ENCODE results near the gene BANF1.

The BANF1 gene

GRCh38 chr11:65988791-65989592, 13.3 kb upstream of the BANF1 start:
- H2AFZ ChIP-seq (ENCODE audit: low read depth, low read length): peak overlapping the region; percentile 55; the same call in 1 of the 2 replicates

GRCh38 chr11:65992056-65992455, 10.2 kb upstream of the BANF1 start:
- H3K4me3 ChIP-seq (ENCODE audit: low read depth in 1 of 2, low read length in 2 of 2): no peak overlapping the region
- no peak overlapping the region for H2AFZ ChIP-seq (ENCODE audit: low read depth, low read length)
- H3K36me3 ChIP-seq (ENCODE audit: insufficient read depth, low read length): peaks cover 7% of the 10 kb centered on the region
- no peaks in the 10 kb centered on the region for H3K79me2 ChIP-seq (ENCODE audit: insufficient read depth, low read length)
- H3K9ac ChIP-seq (ENCODE audit: low read depth, low read length): no peak overlapping the region
- DNase-seq (no peak), ATAC-seq (ENCODE audit: insufficient read depth, low read depth) (no peak)
- H3K4me2 ChIP-seq (ENCODE audit: insufficient read depth, low read length): no peak overlapping the region
- no peak for TF ChIP-seq EZH2 (IDR thresholded peaks at IDR 0.05; ENCODE audit: borderline replicate concordance, low read depth, low read length, severe bottlenecking)
- TF ChIP-seq CTCF (IDR thresholded peaks at IDR 0.05; ENCODE audit: borderline replicate concordance, extremely low read depth, low read length, poor library complexity, severe bottlenecking): no peak
- H3K9me3 ChIP-seq (ENCODE audit: insufficient read depth, low read length, severe bottlenecking): no peaks in the 10 kb centered on the region
- no peaks in the 10 kb centered on the region for H4K20me1 ChIP-seq (ENCODE audit: insufficient read depth, low read length)
- H3K27me3 ChIP-seq (ENCODE audit: insufficient read depth, low read length, poor library complexity): no peaks in the 10 kb centered on the region
- H3K4me1 ChIP-seq (ENCODE audit: insufficient read depth, low read length): peaks cover 3% of the 10 kb centered on the region
- no peak overlapping the region for H3K27ac ChIP-seq (ENCODE audit: low read length)

More at GRCh38 chr11:65988791-65989592, 13.3 kb upstream of the BANF1 start:
- H3K4me2 ChIP-seq (ENCODE audit: insufficient read depth, low read length): no peak overlapping the region
- no peaks in the 10 kb centered on the region for H3K27me3 ChIP-seq (ENCODE audit: insufficient read depth, low read length, poor library complexity)
- H4K20me1 ChIP-seq (ENCODE audit: insufficient read depth, low read length): no peaks in the 10 kb centered on the region
- H3K4me1 ChIP-seq (ENCODE audit: insufficient read depth, low read length): peaks cover 3% of the 10 kb centered on the region
- H3K9me3 ChIP-seq (ENCODE audit: insufficient read depth, low read length, severe bottlenecking): no peaks in the 10 kb centered on the region
- H3K9ac ChIP-seq (ENCODE audit: low read depth, low read length): no peak overlapping the region
- peak overlapping the region; percentile 39; the same call in 1 of the 2 replicates for H3K27ac ChIP-seq (ENCODE audit: low read length)
- DNase-seq: peak; percentile 94
- H3K4me3 ChIP-seq (ENCODE audit: low read depth in 1 of 2, low read length in 2 of 2): no peak overlapping the region
- H3K36me3 ChIP-seq (ENCODE audit: insufficient read depth, low read length): peaks cover 2% of the 10 kb centered on the region; the same call in 1 of the 2 replicates
- peak; percentile 98 for TF ChIP-seq CTCF (IDR thresholded peaks at IDR 0.05; ENCODE audit: borderline replicate concordance, extremely low read depth, low read length, poor library complexity, severe bottlenecking)
- TF ChIP-seq EZH2 (IDR thresholded peaks at IDR 0.05; ENCODE audit: borderline replicate concordance, low read depth, low read length, severe bottlenecking): no peak
- peak; percentile 99 for ATAC-seq (ENCODE audit: insufficient read depth, low read depth)
- H3K79me2 ChIP-seq (ENCODE audit: insufficient read depth, low read length): no peaks in the 10 kb centered on the region

- H3K9me3 ChIP-seq (ENCODE audit: insufficient read depth, low read length, severe bottlenecking): no peaks in the 10 kb centered on the region
- no peak for ATAC-seq (ENCODE audit: insufficient read depth, low read depth)
- no peak overlapping the region for H3K4me3 ChIP-seq (ENCODE audit: low read depth in 1 of 2, low read length in 2 of 2)
- H4K20me1 ChIP-seq (ENCODE audit: insufficient read depth, low read length): peaks cover 18% of the 10 kb centered on the region
- H2AFZ ChIP-seq (ENCODE audit: low read depth, low read length): no peak overlapping the region
- peaks cover 39% of the 10 kb centered on the region for H3K36me3 ChIP-seq (ENCODE audit: insufficient read depth, low read length)
- H3K79me2 ChIP-seq (ENCODE audit: insufficient read depth, low read length): peaks cover 35% of the 10 kb centered on the region
- H3K27ac ChIP-seq (ENCODE audit: low read length): no peak overlapping the region
- no peak for DNase-seq
- TF ChIP-seq EZH2 (IDR thresholded peaks at IDR 0.05; ENCODE audit: borderline replicate concordance, low read depth, low read length, severe bottlenecking): no peak
- TF ChIP-seq CTCF (IDR thresholded peaks at IDR 0.05; ENCODE audit: borderline replicate concordance, extremely low read depth, low read length, poor library complexity, severe bottlenecking): no peak
- peaks cover 17% of the 10 kb centered on the region for H3K4me1 ChIP-seq (ENCODE audit: insufficient read depth, low read length)
- H3K9ac ChIP-seq (ENCODE audit: low read depth, low read length): no peak overlapping the region
- no peak overlapping the region for H3K4me2 ChIP-seq (ENCODE audit: insufficient read depth, low read length)
- H3K27me3 ChIP-seq (ENCODE audit: insufficient read depth, low read length, poor library complexity): no peaks in the 10 kb centered on the region
Measured at GRCh38 chr11:65997286-65997685, 5.0 kb upstream of the BANF1 start.
